Tibial nerve (tissue), 3 donors: ENCODE results near the gene SYVN1.

Experiments used
- POLR2A ChIP-seq, 2 donors: fragments of 450-650 bp; IDR thresholded peaks; one replicate each; pipeline ENCODE4 v1.6.1; 2017; ENCODE audit warnings: antibody characterized with exemption in 2 of 2, mild to moderate bottlenecking in 2 of 2, moderate library complexity in 2 of 2
- TF ChIP-seq, protein P1 (sequence below), 5 experiments: fragments of 200-600 bp in 3 of 5; fragments of 450-650 bp in 2 of 5; sonication (generic) in 3 of 5; IDR thresholded peaks; one replicate each; pipeline ENCODE4 v1.5.1; 2016 to 2019; ENCODE audit warnings: antibody characterized with exemption in 5 of 5, mild to moderate bottlenecking in 3 of 5, moderate library complexity in 2 of 5

DNA sequence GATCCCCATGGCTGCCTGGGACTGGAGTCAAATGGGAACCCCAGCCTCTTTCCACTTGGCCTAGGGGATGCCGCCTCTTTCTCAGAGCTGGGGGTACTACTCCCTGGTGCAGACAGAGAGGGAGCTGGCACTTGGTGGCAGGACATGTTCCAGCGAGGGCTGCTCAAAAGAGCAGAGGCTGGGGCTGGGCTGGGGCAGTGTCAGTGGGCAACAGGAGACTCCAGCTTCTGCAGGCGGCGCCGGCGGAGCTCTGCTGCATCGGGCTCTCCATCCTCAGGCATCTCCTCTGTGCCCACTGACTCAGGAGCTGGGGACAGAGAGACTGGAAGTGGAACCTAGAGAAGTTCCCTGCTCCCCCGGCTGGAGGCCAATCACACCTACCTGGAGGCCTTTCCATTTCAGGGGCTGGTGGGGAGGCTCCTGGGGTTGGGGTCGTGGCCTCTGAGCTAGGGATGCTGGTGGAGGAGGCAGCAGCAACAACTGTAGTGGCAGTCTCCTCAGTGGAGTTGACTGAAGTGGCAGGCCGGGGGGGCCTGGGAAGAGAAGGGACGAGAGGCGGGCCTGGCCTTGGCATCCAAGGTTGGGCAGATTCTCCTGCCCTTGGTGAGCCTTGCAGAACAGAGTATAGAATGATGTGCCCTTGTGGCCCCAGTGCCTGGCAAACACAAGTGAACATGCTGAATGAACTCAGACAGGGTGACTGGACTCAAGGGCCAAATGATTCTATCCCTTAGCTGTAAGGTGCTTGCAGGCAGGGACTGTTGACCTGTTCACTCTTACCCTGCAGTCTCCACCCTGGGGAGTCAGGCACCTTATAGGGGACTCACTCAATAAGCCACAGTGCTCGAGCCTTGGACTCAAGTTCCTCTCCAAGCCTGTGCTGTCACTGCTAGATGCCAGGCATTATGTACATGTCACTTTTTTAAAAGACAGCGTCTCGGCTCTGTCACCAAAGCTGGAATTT is 5.9 kb downstream of the SYVN1 start:
- no peak for TF ChIP-seq POLR2A (IDR thresholded peaks at IDR 0.05)
- TF ChIP-seq, protein P1, sequence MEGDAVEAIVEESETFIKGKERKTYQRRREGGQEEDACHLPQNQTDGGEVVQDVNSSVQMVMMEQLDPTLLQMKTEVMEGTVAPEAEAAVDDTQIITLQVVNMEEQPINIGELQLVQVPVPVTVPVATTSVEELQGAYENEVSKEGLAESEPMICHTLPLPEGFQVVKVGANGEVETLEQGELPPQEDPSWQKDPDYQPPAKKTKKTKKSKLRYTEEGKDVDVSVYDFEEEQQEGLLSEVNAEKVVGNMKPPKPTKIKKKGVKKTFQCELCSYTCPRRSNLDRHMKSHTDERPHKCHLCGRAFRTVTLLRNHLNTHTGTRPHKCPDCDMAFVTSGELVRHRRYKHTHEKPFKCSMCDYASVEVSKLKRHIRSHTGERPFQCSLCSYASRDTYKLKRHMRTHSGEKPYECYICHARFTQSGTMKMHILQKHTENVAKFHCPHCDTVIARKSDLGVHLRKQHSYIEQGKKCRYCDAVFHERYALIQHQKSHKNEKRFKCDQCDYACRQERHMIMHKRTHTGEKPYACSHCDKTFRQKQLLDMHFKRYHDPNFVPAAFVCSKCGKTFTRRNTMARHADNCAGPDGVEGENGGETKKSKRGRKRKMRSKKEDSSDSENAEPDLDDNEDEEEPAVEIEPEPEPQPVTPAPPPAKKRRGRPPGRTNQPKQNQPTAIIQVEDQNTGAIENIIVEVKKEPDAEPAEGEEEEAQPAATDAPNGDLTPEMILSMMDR (IDR thresholded peaks at IDR 0.05) = no peak
